Gastrocnemius medialis (tissue), 4 donors: Measurements from ENCODE around the gene PUM1.

Experiments used
- CTCF ChIP-seq, 5 experiments: fragments of 450-650 bp in 3 of 5; fragments of 200-600 bp in 2 of 5; sonication (generic) in 2 of 5; IDR thresholded peaks in 4 of 5; conservative IDR thresholded peaks in 1 of 5; 1 replicate in 4 of 5; 2 replicates in 1 of 5; pipeline ENCODE4 v1.5.1; 2016 to 2019; ENCODE audit warnings: antibody characterized with exemption in 5 of 5, mild to moderate bottlenecking in 3 of 5, moderate library complexity in 3 of 5
- POLR2A ChIP-seq, 2 donors: fragments of 450-650 bp; IDR thresholded peaks; one replicate each; pipeline ENCODE4 v1.6.1; 2017; ENCODE audit warnings: antibody characterized with exemption in 2 of 2, mild to moderate bottlenecking in 2 of 2, moderate library complexity in 2 of 2

DNA sequence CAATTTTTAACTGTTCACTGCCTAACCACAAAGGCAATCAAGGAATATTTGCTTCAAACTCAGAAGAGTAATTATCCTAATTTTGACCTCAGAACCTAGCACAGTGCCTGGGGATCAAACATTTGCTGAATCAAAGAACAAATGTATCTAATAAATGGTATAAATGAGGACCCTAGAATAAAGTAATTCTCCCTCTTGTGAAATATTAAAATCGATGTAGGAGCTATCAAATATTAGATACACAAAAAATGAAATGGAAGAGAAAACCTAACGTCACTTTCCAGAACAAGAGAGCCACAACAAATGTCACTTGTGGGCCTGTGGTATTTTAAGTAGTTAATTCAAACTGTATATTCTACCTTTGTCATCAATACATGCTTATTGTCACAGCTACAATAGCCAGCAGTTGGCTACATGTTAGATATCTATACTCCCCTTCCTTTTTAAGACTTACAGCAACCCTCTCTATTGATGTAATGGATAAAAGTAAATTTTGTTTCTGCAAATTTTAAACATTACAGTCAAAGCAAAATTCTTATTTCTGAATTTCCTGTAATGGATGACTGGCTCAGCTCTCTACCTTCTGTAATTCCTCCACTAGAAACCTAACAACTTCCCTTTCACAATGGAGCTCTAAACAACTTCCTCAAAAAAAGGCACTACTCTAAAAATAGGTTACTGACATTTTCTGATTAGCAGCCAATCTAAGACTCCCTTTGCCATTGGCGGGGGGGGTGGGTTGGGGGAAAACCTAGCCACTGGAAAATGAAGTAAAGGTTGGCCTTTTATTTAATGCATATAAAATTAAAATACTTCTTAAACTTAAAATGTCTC, 37.6 kb downstream of the PUM1 start:
- TF ChIP-seq CTCF (IDR thresholded peaks at IDR 0.05 in 4 of 5, conservative IDR thresholded peaks at IDR 0.05 in 1 of 5) (no peak), POLR2A (IDR thresholded peaks at IDR 0.05) (no peak)
